ENCODE data around the gene FLOT2. TPM values are rescaled to one million over a fixed set of nuclear protein-coding genes. Genes with fewer than 3 reads are reported as not detected.

The FLOT2 gene
- total RNA-seq, 1 donor from 2014 or later, result 56.2 TPM

DNA sequence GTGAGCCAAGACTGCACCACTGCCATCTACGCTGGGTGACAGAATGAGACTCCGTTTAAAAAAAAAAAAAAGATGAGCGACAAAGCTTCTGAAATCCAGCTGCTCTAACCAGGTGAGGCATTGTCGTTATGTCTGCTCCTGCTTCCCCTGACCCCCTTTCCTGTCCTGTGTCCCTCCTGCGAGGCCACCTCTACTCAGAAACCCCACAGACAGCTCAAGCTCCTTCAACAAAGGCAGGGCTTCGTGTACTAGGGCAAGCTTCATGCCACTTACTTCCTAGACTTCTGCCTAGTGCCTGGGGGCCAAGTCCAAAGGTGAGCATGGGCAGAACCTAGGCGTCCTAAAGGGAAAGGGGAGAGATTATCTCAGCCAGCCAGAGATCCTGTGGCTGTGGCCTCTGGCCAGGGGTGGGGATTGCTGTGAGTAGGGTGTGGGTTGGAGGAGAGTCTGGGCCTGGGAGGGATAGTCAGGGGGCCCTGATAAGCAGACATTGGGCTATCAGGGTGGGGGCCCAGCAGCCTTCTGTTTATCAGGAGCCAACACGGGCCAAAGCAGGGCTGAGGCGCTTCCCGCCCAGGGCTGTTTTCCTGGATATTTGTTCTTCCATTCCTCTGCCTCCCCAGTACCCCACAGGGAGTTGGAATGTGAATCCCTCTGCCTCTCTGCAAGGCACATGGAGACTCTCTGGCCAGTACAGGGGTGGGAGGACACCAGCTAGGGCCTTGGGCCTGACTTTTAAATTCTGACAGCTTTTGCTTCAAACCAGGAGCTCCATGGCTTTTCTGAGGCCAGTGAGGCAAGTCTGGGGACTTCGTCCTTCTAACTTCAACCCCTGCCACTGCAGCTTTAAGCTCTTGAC is 32.3 kb downstream of the FLOT2 start:
- Histone ChIP-seq H3K9me3 (no peaks in the 10 kb centered on the region), H3K4me1 (no peaks in the 10 kb centered on the region), H3K27me3 (no peaks in the 10 kb centered on the region), H3K27ac (no peak overlapping the region), H3K4me3 (no peak overlapping the region), H3K36me3 (peaks cover 0 to 2% of the 10 kb centered on the region in 2 donors)
- TF ChIP-seq POLR2AphosphoS5 (IDR thresholded peaks at IDR 0.05; ENCODE audit: insufficient read depth in 1 of 2, low read depth in 1 of 2) (no peak), POLR2A (IDR thresholded peaks at IDR 0.05) (no peak)
- TF ChIP-seq, protein P1, sequence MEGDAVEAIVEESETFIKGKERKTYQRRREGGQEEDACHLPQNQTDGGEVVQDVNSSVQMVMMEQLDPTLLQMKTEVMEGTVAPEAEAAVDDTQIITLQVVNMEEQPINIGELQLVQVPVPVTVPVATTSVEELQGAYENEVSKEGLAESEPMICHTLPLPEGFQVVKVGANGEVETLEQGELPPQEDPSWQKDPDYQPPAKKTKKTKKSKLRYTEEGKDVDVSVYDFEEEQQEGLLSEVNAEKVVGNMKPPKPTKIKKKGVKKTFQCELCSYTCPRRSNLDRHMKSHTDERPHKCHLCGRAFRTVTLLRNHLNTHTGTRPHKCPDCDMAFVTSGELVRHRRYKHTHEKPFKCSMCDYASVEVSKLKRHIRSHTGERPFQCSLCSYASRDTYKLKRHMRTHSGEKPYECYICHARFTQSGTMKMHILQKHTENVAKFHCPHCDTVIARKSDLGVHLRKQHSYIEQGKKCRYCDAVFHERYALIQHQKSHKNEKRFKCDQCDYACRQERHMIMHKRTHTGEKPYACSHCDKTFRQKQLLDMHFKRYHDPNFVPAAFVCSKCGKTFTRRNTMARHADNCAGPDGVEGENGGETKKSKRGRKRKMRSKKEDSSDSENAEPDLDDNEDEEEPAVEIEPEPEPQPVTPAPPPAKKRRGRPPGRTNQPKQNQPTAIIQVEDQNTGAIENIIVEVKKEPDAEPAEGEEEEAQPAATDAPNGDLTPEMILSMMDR (IDR thresholded peaks at IDR 0.05), result no peak
- no peak for DNase-seq (ENCODE audit: extremely low spot score in 2 of 2)
- intact Hi-C loops (cut with DNase I), result no loop called here

DNA sequence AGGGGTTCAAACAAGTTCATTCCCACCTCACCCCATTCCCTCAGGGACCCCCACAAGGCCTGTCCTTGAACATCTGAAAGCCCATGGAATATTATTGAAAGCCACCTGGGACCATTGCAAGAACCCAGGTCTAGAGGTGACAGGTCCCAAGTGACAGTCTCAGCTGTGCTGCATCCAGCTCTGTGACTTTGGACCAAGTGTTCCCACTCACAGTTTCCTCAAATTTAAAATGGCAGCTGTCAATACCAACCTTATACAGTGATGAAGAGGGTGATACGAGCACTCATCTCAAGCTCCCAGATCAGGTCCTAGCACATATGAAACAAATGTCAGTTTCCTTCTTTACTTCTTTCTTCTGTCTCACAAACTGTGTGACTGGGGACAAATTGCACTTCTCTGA is 33.6 kb downstream of the FLOT2 start:
- no peak for DNase-seq (ENCODE audit: extremely low spot score in 2 of 2)
- intact Hi-C loops (cut with DNase I), result no loop called here
- no peak overlapping the region for H3K27ac ChIP-seq
- no peaks in the 10 kb centered on the region for H3K4me1 ChIP-seq
- H3K4me3 ChIP-seq, result no peak overlapping the region
- H3K36me3 ChIP-seq, result peaks cover 0 to 13% of the 10 kb centered on the region in 2 donors
- H3K9me3 ChIP-seq, result no peaks in the 10 kb centered on the region
- TF ChIP-seq POLR2A (IDR thresholded peaks at IDR 0.05) (no peak), POLR2AphosphoS5 (IDR thresholded peaks at IDR 0.05; ENCODE audit: insufficient read depth in 1 of 2, low read depth in 1 of 2) (no peak)
- TF ChIP-seq, protein P1 (IDR thresholded peaks at IDR 0.05), result no peak
- no peaks in the 10 kb centered on the region for H3K27me3 ChIP-seq

DNA sequence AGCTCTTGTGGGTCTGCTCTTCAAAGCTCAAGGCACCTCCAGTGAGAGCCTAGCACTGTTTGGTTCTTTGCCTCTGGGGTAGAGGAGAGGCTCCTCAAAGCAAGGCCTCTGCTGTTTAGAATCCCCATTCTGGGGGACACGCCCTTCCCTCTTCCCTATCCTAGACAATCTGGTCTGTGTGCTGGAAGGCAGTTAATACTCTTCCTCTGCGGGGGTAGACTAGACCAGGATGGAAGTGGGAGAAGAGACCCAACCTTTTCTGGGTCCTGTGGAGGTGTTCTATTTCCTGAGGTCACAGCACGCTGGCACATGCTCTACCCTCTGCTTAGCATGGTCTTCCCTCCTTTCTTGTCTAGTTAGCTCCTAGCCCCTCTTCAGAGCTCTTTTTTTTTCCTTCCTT is 35.0 kb downstream of the FLOT2 start:
- DNase-seq (ENCODE audit: extremely low spot score in 2 of 2), result no peak
- intact Hi-C loops (cut with DNase I), result no loop called here
- Histone ChIP-seq H3K27me3 (no peaks in the 10 kb centered on the region), H3K4me1 (no peaks in the 10 kb centered on the region), H3K36me3 (peaks cover 0 to 27% of the 10 kb centered on the region in 2 donors), H3K4me3 (no peak overlapping the region), H3K27ac (no peak overlapping the region), H3K9me3 (no peaks in the 10 kb centered on the region)
- TF ChIP-seq POLR2A (IDR thresholded peaks at IDR 0.05), result no peak
- TF ChIP-seq, protein P1 (IDR thresholded peaks at IDR 0.05), result no peak
- TF ChIP-seq POLR2AphosphoS5 (IDR thresholded peaks at IDR 0.05; ENCODE audit: insufficient read depth in 1 of 2, low read depth in 1 of 2), result no peak

DNA sequence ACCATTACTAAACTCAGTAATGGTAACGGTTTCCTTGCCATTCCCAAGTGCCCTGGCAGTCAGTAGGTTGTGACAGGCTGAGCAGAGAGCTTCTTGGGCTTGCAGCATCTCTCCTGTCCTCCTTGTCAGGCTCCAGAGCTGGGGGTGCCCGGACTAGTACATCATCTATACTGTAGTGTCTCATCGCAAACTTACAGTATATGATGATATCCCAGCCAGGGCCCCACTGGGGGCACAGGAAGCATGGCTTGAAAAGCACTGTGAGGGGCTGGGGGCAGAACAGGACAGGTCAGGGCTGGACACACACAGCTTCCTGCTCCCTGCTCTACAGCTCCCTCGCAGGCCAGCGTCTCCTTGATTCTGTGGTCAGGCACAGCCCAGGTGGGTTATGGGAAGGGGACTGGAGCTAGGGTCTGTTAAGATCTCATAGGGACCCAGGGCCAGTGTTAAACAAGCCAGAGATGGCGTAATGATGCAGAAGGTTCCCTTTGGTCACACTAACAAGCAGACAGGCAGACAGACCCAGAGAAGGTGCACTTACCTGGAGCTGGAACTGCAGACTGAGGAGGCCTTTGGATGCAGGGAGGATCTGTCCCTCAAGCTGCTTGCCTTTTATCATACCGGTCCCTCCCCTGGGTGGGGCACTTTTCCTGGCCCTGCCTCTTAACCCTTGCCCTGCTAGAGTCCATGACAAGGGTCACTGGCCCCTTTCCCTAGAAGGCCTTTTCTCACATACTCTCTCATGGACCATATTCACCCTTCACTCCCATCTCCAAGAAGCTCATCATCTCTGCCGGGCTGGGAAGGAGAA is 35.9 kb downstream of the FLOT2 start:
- no peaks in the 10 kb centered on the region for H3K9me3 ChIP-seq
- no peaks in the 10 kb centered on the region for H3K4me1 ChIP-seq
- H3K27me3 ChIP-seq, result no peaks in the 10 kb centered on the region
- intact Hi-C loops (cut with DNase I), result no loop called here
- H3K4me3 ChIP-seq, result no peak overlapping the region
- H3K36me3 ChIP-seq, result peaks cover 0 to 30% of the 10 kb centered on the region in 2 donors
- H3K27ac ChIP-seq, result no peak overlapping the region
- no peak for DNase-seq (ENCODE audit: extremely low spot score in 2 of 2)
- TF ChIP-seq, protein P1 (IDR thresholded peaks at IDR 0.05), result no peak
- no peak for TF ChIP-seq POLR2AphosphoS5 (IDR thresholded peaks at IDR 0.05; ENCODE audit: insufficient read depth in 1 of 2, low read depth in 1 of 2)
- TF ChIP-seq POLR2A (IDR thresholded peaks at IDR 0.05), result no peak
